Measurements from ENCODE around the gene TBC1D5. TPM values are rescaled to one million over a fixed set of nuclear protein-coding genes. Genes with fewer than 3 reads are reported as not detected.
"Not testable (repeated sequence)": the region's sequence is repeated elsewhere in the genome, so short reads cannot be mapped to it uniquely, and the experiment has no call there.

Gene TBC1D5
- total RNA-seq, 1 experiment from 2014 or later, result 38.3 TPM

- H3K9me3 Mint-ChIP-seq (ENCODE audit: low read depth, unreplicated experiment), result peaks cover 6% of the 10 kb centered on the region
- H3K27ac Mint-ChIP-seq (ENCODE audit: unreplicated experiment), result no peak overlapping the region
- no peak overlapping the region for H3K4me3 Mint-ChIP-seq (ENCODE audit: low read depth, unreplicated experiment)
- no peaks in the 10 kb centered on the region for H3K27me3 Mint-ChIP-seq (ENCODE audit: unreplicated experiment)
- intact Hi-C loops (cut with micrococcal nuclease; ENCODE audit: unreplicated experiment), result no loop called here
- CTCF ChIA-PET, result no interaction called here
- no TSS peak for BruUV-seq (replicated peaks)
- H3K36me3 Mint-ChIP-seq (ENCODE audit: insufficient read depth, unreplicated experiment), result no peaks in the 10 kb centered on the region
- DNase-seq, result no peak
- H3K4me1 Mint-ChIP-seq (ENCODE audit: low read depth, unreplicated experiment), result no peaks in the 10 kb centered on the region
- TF ChIP-seq, protein P1, sequence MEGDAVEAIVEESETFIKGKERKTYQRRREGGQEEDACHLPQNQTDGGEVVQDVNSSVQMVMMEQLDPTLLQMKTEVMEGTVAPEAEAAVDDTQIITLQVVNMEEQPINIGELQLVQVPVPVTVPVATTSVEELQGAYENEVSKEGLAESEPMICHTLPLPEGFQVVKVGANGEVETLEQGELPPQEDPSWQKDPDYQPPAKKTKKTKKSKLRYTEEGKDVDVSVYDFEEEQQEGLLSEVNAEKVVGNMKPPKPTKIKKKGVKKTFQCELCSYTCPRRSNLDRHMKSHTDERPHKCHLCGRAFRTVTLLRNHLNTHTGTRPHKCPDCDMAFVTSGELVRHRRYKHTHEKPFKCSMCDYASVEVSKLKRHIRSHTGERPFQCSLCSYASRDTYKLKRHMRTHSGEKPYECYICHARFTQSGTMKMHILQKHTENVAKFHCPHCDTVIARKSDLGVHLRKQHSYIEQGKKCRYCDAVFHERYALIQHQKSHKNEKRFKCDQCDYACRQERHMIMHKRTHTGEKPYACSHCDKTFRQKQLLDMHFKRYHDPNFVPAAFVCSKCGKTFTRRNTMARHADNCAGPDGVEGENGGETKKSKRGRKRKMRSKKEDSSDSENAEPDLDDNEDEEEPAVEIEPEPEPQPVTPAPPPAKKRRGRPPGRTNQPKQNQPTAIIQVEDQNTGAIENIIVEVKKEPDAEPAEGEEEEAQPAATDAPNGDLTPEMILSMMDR (IDR thresholded peaks at IDR 0.05; ENCODE audit: unreplicated experiment), result no peak
These were observed 28.0 kb downstream of the TBC1D5 start for GRCh38 chr3:17714473-17714872.

DNA sequence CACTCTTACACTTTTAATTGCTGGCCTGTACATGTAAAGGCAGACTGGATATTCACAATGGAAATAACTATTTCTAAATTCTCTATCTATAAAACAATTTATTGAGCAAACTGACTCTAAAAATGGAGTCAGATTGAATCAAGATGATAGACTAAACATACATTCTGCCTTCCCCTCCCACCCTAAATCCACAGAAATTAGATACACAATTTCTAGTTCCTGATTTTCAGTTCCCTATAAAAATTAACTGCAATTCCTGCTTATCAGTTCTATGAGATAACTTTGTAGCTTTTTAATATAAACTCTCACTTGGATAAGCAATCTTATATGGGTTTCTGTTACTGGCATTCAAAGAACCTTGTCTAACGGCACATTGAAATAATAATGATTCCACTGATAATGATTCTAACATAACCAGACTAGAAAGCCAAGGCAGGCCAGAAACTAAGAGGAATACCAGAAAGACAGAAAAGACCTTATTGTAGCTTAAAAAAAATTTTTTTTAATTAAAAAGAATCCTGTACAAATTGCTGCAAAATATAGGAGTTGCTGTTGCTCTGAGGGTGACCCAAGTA is 33.1 kb downstream of the TBC1D5 start:
- H3K4me1 Mint-ChIP-seq (ENCODE audit: low read depth, unreplicated experiment), result no peaks in the 10 kb centered on the region
- peaks cover 3% of the 10 kb centered on the region for H3K9me3 Mint-ChIP-seq (ENCODE audit: low read depth, unreplicated experiment)
- H3K4me3 Mint-ChIP-seq (ENCODE audit: low read depth, unreplicated experiment), result no peak overlapping the region
- intact Hi-C loops (cut with micrococcal nuclease; ENCODE audit: unreplicated experiment), result no loop called here
- no TSS peak for BruUV-seq (replicated peaks)
- TF ChIP-seq, protein P1 (IDR thresholded peaks at IDR 0.05; ENCODE audit: unreplicated experiment), result no peak
- DNase-seq, result no peak
- no peaks in the 10 kb centered on the region for H3K36me3 Mint-ChIP-seq (ENCODE audit: insufficient read depth, unreplicated experiment)
- no peaks in the 10 kb centered on the region for H3K27me3 Mint-ChIP-seq (ENCODE audit: unreplicated experiment)
- no peak overlapping the region for H3K27ac Mint-ChIP-seq (ENCODE audit: unreplicated experiment)
- CTCF ChIA-PET, result no interaction called here

DNA sequence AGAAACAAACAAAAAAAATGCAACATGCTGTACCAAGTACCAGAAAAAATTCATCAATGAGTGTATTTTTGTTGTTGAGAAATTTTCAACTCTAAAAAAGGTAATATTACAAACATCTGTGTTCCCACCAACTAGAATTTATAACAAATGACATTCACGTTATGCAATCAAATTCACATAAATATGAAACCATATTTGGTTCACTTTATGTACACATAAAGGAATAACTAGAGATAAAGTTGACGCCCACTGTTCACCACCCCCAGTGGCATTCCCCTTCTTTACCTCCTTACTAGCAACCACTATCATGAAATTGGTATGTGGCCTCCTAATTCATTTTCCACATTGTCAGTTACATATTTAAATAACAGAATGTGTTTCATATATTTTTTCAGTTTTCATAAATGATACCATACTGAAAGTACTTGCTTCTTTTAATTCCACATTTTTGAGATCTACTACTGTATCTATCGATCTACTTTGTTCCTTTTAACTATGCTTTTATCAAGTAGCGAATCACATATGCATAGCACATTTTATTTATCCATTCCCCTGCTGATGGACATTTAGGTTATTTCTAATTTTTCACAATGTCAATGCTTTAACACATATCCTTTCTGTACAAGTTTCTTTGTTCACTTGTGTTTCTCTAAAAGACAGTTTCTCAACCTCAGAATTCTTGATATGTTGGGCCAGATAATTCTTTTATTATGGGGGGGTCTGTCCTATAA is 34.5 kb downstream of the TBC1D5 start:
- H3K27ac Mint-ChIP-seq (ENCODE audit: unreplicated experiment), result no peak overlapping the region
- no TSS peak for BruUV-seq (replicated peaks)

DNA sequence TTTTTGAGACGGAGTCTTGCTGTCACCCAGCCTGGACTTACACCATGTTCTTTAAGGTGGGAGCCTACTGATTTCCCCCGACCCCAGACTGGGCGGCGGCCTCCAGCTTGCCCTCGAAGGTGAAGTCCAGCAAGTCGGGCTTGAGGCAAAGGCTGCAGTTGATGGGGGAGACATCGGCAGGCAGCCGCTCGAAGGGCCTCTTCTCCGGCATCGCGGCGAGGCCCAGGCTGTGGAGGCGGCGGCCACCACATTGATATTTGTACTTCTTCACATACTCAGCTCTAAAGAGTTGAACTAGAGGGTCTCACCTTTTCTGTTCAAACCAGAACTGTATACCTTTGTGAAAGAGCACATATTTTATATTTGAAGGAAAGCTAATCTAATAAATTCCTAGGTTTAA is 36.4 kb downstream of the TBC1D5 start:
- H3K27ac Mint-ChIP-seq (ENCODE audit: unreplicated experiment); DNase-seq; H3K4me1 Mint-ChIP-seq (ENCODE audit: low read depth, unreplicated experiment); CTCF ChIA-PET; H3K36me3 Mint-ChIP-seq (ENCODE audit: insufficient read depth, unreplicated experiment); H3K4me3 Mint-ChIP-seq (ENCODE audit: low read depth, unreplicated experiment); BruUV-seq (replicated peaks); intact Hi-C loops (cut with micrococcal nuclease; ENCODE audit: unreplicated experiment); H3K9me3 Mint-ChIP-seq (ENCODE audit: low read depth, unreplicated experiment); H3K27me3 Mint-ChIP-seq (ENCODE audit: unreplicated experiment): not testable (repeated sequence)

More for the DNA sequence above, 34.5 kb downstream of the TBC1D5 start:
- intact Hi-C loops (cut with micrococcal nuclease; ENCODE audit: unreplicated experiment), result no loop called here
- CTCF ChIA-PET, result no interaction called here
- H3K4me3 Mint-ChIP-seq (ENCODE audit: low read depth, unreplicated experiment), result no peak overlapping the region
- H3K27me3 Mint-ChIP-seq (ENCODE audit: unreplicated experiment), result no peaks in the 10 kb centered on the region
- H3K36me3 Mint-ChIP-seq (ENCODE audit: insufficient read depth, unreplicated experiment), result no peaks in the 10 kb centered on the region
- TF ChIP-seq, protein P1 (IDR thresholded peaks at IDR 0.05; ENCODE audit: unreplicated experiment), result no peak
- no peak for DNase-seq
- no peaks in the 10 kb centered on the region for H3K9me3 Mint-ChIP-seq (ENCODE audit: low read depth, unreplicated experiment)
- no peaks in the 10 kb centered on the region for H3K4me1 Mint-ChIP-seq (ENCODE audit: low read depth, unreplicated experiment)

DNA sequence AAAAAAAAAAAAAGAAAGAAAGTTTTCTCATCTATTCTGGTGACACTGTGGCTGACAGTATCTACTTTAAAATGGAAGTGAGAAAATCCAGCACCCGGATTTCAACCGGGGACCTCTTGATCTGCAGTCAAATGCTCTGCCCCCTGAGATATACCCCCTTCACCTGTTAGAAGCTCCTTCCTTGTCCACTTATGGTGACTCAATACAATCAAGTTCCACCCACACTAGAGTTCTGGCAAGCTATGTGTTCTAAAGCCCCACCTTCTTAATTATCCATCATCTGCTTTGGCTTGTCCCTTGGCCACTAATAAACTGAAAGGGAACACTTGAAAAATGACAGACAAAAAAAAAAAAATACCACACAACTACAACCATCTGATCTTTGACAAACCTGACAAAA is 42.6 kb downstream of the TBC1D5 start:
- BruUV-seq (replicated peaks); H3K27me3 Mint-ChIP-seq (ENCODE audit: unreplicated experiment); H3K36me3 Mint-ChIP-seq (ENCODE audit: insufficient read depth, unreplicated experiment); H3K27ac Mint-ChIP-seq (ENCODE audit: unreplicated experiment); DNase-seq; CTCF ChIA-PET; H3K9me3 Mint-ChIP-seq (ENCODE audit: low read depth, unreplicated experiment); H3K4me3 Mint-ChIP-seq (ENCODE audit: low read depth, unreplicated experiment); intact Hi-C loops (cut with micrococcal nuclease; ENCODE audit: unreplicated experiment): not testable (repeated sequence)
- peaks cover 14% of the 10 kb centered on the region for H3K4me1 Mint-ChIP-seq (ENCODE audit: low read depth, unreplicated experiment)

GRCh38 chr3:17695665-17696064 is 46.8 kb downstream of the TBC1D5 start:
- DNase-seq; intact Hi-C loops (cut with micrococcal nuclease; ENCODE audit: unreplicated experiment); H3K36me3 Mint-ChIP-seq (ENCODE audit: insufficient read depth, unreplicated experiment); BruUV-seq (replicated peaks); CTCF ChIA-PET; H3K4me3 Mint-ChIP-seq (ENCODE audit: low read depth, unreplicated experiment); H3K27me3 Mint-ChIP-seq (ENCODE audit: unreplicated experiment); H3K9me3 Mint-ChIP-seq (ENCODE audit: low read depth, unreplicated experiment): not testable (repeated sequence)
- peak overlapping the region; percentile 18 for H3K27ac Mint-ChIP-seq (ENCODE audit: unreplicated experiment)
- peaks cover 25% of the 10 kb centered on the region for H3K4me1 Mint-ChIP-seq (ENCODE audit: low read depth, unreplicated experiment)

GRCh38 chr3:17693670-17693999 is 48.8 kb downstream of the TBC1D5 start:
- DNase-seq; H3K36me3 Mint-ChIP-seq (ENCODE audit: insufficient read depth, unreplicated experiment); H3K27me3 Mint-ChIP-seq (ENCODE audit: unreplicated experiment); H3K27ac Mint-ChIP-seq (ENCODE audit: unreplicated experiment); H3K9me3 Mint-ChIP-seq (ENCODE audit: low read depth, unreplicated experiment); BruUV-seq (replicated peaks): not testable (repeated sequence)
- intact Hi-C loops (cut with micrococcal nuclease; ENCODE audit: unreplicated experiment), result loop anchor here (5.0 kb wide), 1 partner anchor 139 kb away; no protein-coding TSS in a partner anchor
- CTCF ChIA-PET, result interaction anchor here (0.6 to 1.6 kb wide), 6 partner anchors 48 to 601 kb away, joined by 3 to 27 read pairs (median 6); partner anchors contain the start of gene TBC1D5
- Mint-ChIP-seq H3K4me3 (ENCODE audit: low read depth, unreplicated experiment) (peak overlapping the region; percentile 50), H3K4me1 (ENCODE audit: low read depth, unreplicated experiment) (peaks cover 25% of the 10 kb centered on the region)

Data from Calu3 (cell line).